OCI-LY1 (cell line): ENCODE data around the gene CTNNA2.

Experiments
- H2AFZ ChIP-seq: fragments of 200-600 bp; sonication (generic), shearing (Covaris generic); 2 replicates; pipeline ENCODE4 v1.6.0; 2014; ENCODE audit warnings: antibody characterized with exemption, mild to moderate bottlenecking, low read length
- H3F3A ChIP-seq: fragments of 200-600 bp; sonication (generic), shearing (Covaris generic); 2 replicates; pipeline ENCODE4 v1.6.0; 2014; ENCODE audit warnings: mild to moderate bottlenecking, antibody characterized with exemption, low read length, moderate library complexity; ENCODE audit not compliant: insufficient read depth
- H3K27ac ChIP-seq: fragments of 200-600 bp; sonication (generic); 2 replicates; pipeline ENCODE4 v1.5.1; 2014; ENCODE audit warnings: low read length, mixed run types, mild to moderate bottlenecking, low read depth; ENCODE audit not compliant: poor library complexity, severe bottlenecking
- H3K27me3 ChIP-seq: fragments of 200-600 bp; sonication (generic); 2 replicates; pipeline ENCODE4 v1.6.0; 2014; ENCODE audit warnings: antibody characterized with exemption, mild to moderate bottlenecking, low read length, moderate library complexity; ENCODE audit not compliant: insufficient read depth
- H3K36me3 ChIP-seq: fragments of 200-600 bp; sonication (generic); 2 replicates; pipeline ENCODE4 v1.6.1; 2014; ENCODE audit warnings: mild to moderate bottlenecking, antibody characterized with exemption, low read length, moderate library complexity, mixed read lengths; ENCODE audit not compliant: insufficient read depth
- H3K4me1 ChIP-seq: fragments of 200-600 bp; sonication (generic); 2 replicates; pipeline ENCODE4 v1.5.1; 2014; ENCODE audit warnings: mild to moderate bottlenecking, low read length, moderate library complexity; ENCODE audit not compliant: insufficient read depth, severe bottlenecking
- H3K4me2 ChIP-seq: fragments of 200-600 bp; sonication (generic), shearing (Covaris generic); 2 replicates; pipeline ENCODE4 v1.6.1; 2014; ENCODE audit warnings: low read length
- H3K4me3 ChIP-seq: fragments of 200-600 bp; sonication (generic); 2 replicates; pipeline ENCODE4 v1.5.1; 2014; ENCODE audit warnings: low read length, low read depth, mild to moderate bottlenecking, mixed read lengths; ENCODE audit not compliant: poor library complexity, severe bottlenecking
- H3K79me2 ChIP-seq: fragments of 200-600 bp; shearing (Covaris generic); 2 replicates; pipeline ENCODE4 v1.6.1; 2016; ENCODE audit warnings: mixed run types, low read length, mixed read lengths; ENCODE audit not compliant: insufficient read depth
- H3K9ac ChIP-seq: fragments of 200-600 bp; sonication (generic), shearing (Covaris generic); 2 replicates; pipeline ENCODE4 v1.6.1; 2014; ENCODE audit warnings: mild to moderate bottlenecking, low read length, mixed read lengths
- H3K9me2 ChIP-seq: fragments of 200-600 bp; sonication (generic), shearing (Covaris generic); 2 replicates; pipeline ENCODE4 v1.6.1; 2014; ENCODE audit warnings: low read depth, mild to moderate bottlenecking, low read length, mixed read lengths
- H3K9me3 ChIP-seq: fragments of 200-600 bp; shearing (Covaris generic); 2 replicates; pipeline ENCODE4 v1.6.1; 2014; ENCODE audit warnings: low read length, mixed read lengths
- H4K20me1 ChIP-seq: fragments of 200-600 bp; sonication (generic), shearing (Covaris generic); 2 replicates; pipeline ENCODE4 v1.6.0; 2016; ENCODE audit warnings: mild to moderate bottlenecking, low read length; ENCODE audit not compliant: insufficient read depth
- EZH2 ChIP-seq: fragments of 200-600 bp; sonication (generic), shearing (Covaris generic); IDR thresholded peaks from 2 replicates; pipeline ENCODE4 v1.8.0; 2017; ENCODE audit warnings: borderline replicate concordance, mixed run types, mild to moderate bottlenecking, antibody characterized with exemption, low read length, moderate library complexity, mixed read lengths
- TF ChIP-seq, protein P1 (sequence below): fragments of 200-600 bp; sonication (generic), shearing (Covaris generic); IDR thresholded peaks from 2 replicates; pipeline ENCODE4 v1.5.1; 2017; ENCODE audit warnings: mild to moderate bottlenecking, antibody characterized with exemption, low read length, moderate library complexity, mixed read lengths

The CTNNA2 gene

DNA sequence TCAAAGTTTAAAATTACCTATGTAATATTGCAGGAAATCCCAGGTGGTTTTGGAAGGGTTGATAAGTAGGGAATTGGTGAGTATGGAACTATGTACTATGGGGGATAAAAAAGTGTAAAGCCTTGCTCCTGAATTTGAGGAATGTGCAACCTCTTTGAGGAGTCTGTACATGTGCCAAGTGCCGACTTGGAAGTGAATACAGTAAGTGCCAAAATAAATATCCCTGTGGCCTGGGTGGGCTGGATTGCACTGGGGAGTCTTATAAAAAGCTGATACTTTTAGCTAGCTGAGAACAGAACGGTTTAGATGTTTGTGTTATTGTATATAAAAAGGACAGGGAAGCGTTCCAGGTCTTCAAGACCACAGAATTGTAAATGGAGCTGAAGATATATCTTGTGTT lies 1108.8 kb downstream of the CTNNA2 start:
- Histone ChIP-seq H3F3A (no peaks in the 10 kb centered on the region), H3K4me1 (no peaks in the 10 kb centered on the region), H3K9ac (no peak overlapping the region), H2AFZ (no peak overlapping the region), H3K4me2 (no peak overlapping the region), H3K9me2 (no peaks in the 10 kb centered on the region), H3K27ac (no peak overlapping the region), H3K36me3 (no peaks in the 10 kb centered on the region), H3K4me3 (no peak overlapping the region), H4K20me1 (no peaks in the 10 kb centered on the region), H3K9me3 (no peaks in the 10 kb centered on the region), H3K27me3 (no peaks in the 10 kb centered on the region), H3K79me2 (no peaks in the 10 kb centered on the region)
- no peak for TF ChIP-seq EZH2
- TF ChIP-seq, protein P1, sequence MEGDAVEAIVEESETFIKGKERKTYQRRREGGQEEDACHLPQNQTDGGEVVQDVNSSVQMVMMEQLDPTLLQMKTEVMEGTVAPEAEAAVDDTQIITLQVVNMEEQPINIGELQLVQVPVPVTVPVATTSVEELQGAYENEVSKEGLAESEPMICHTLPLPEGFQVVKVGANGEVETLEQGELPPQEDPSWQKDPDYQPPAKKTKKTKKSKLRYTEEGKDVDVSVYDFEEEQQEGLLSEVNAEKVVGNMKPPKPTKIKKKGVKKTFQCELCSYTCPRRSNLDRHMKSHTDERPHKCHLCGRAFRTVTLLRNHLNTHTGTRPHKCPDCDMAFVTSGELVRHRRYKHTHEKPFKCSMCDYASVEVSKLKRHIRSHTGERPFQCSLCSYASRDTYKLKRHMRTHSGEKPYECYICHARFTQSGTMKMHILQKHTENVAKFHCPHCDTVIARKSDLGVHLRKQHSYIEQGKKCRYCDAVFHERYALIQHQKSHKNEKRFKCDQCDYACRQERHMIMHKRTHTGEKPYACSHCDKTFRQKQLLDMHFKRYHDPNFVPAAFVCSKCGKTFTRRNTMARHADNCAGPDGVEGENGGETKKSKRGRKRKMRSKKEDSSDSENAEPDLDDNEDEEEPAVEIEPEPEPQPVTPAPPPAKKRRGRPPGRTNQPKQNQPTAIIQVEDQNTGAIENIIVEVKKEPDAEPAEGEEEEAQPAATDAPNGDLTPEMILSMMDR = no peak

DNA sequence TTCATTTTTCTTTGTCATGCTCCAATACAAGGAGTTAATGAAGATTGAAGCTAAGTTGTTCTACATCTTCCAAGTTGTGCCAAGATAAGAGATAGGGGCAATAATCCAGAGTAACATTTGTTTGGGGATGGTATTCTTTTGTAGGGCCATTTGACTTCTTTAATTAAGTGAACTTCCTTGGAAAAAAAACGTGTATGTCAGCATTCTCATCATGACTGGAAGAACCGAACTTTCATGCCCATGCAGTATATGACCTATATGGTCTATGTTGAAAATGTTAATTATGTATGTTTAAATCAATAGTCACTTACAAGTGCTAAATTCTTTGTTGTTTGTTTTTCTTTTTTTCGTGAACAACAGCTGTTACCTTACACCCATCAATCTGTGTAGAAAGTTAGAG lies 1111.2 kb downstream of the CTNNA2 start:
- no peaks in the 10 kb centered on the region for H4K20me1 ChIP-seq
- no peaks in the 10 kb centered on the region for H3K9me3 ChIP-seq
- no peaks in the 10 kb centered on the region for H3F3A ChIP-seq
- H3K4me3 ChIP-seq = no peak overlapping the region
- no peaks in the 10 kb centered on the region for H3K79me2 ChIP-seq
- H2AFZ ChIP-seq = no peak overlapping the region
- no peaks in the 10 kb centered on the region for H3K4me1 ChIP-seq
- no peak overlapping the region for H3K27ac ChIP-seq
- TF ChIP-seq, protein P1 = no peak
- TF ChIP-seq EZH2 = no peak
- no peaks in the 10 kb centered on the region for H3K36me3 ChIP-seq
- no peak overlapping the region for H3K4me2 ChIP-seq
- no peaks in the 10 kb centered on the region for H3K9me2 ChIP-seq
- H3K9ac ChIP-seq = no peak overlapping the region
- no peaks in the 10 kb centered on the region for H3K27me3 ChIP-seq

DNA sequence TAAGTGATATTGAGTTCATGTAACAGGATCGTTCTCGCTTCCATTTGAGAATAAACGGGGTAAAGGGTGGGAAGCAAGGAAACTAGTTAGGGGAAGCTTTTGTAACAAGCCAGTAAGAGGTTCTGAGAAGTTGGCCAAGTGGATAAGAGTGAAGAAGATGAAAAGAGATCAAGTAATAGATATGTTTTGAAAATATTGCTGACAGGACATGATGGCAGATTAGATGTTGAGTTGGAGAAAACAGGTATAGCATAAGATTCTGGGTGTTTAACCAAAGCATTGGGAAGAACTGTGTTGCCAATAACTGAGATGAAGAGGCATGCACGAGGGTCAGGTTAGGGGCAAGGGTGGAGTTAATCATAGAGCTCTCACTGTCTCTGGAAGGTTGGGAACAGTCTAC lies 1121.7 kb downstream of the CTNNA2 start:
- no peaks in the 10 kb centered on the region for H3K79me2 ChIP-seq
- H3K27me3 ChIP-seq = no peaks in the 10 kb centered on the region
- no peaks in the 10 kb centered on the region for H3F3A ChIP-seq
- H3K9ac ChIP-seq = no peak overlapping the region
- H3K4me2 ChIP-seq = no peak overlapping the region
- H3K4me3 ChIP-seq = no peak overlapping the region
- no peak for TF ChIP-seq EZH2
- TF ChIP-seq, protein P1 = no peak
- H3K9me2 ChIP-seq = no peaks in the 10 kb centered on the region
- no peaks in the 10 kb centered on the region for H3K36me3 ChIP-seq
- H3K27ac ChIP-seq = no peak overlapping the region
- no peaks in the 10 kb centered on the region for H4K20me1 ChIP-seq
- no peaks in the 10 kb centered on the region for H3K9me3 ChIP-seq
- no peaks in the 10 kb centered on the region for H3K4me1 ChIP-seq
- no peak overlapping the region for H2AFZ ChIP-seq
